B cell (primary cell): Measurements from ENCODE around the gene KCNIP1. TPM values are rescaled to one million over a fixed set of nuclear protein-coding genes. Genes with fewer than 3 reads are reported as not detected.

ENCODE experiments used
- ATAC-seq: fragments of 200-7000 bp; cut with Tn5 transposase; one replicate; pipeline ENCODE4 v1.10.0; 2021; ENCODE audit warnings: low read depth, mild to moderate bottlenecking, moderate number of reproducible peaks, moderate library complexity
- CTCF ChIA-PET: fragments of 350-600 bp; sonication (Branson Sonifier 250); formaldehyde crosslinking; loops from one replicate; lab custom pipeline; 2021; ENCODE audit warnings: antibody characterized with exemption, inconsistent platforms; lab: Charles Lee
- POLR2A ChIA-PET: fragments of 350-600 bp; sonication (Branson Sonifier 250); formaldehyde crosslinking; loops from one replicate; lab custom pipeline; 2021; ENCODE audit warnings: antibody characterized with exemption; lab: Charles Lee
- DNase-seq: peaks from one replicate; pipeline ENCODE4 v3.0.0; 2013
- H2AFZ ChIP-seq: 2 replicates; pipeline ENCODE4 v1.6.1; 2012; ENCODE audit warnings: mild to moderate bottlenecking, low read depth, low read length; ENCODE audit not compliant: insufficient read depth, poor library complexity, severe bottlenecking
- H3K27ac ChIP-seq, 2 donors: 1 replicate in 1 of 2; 2 replicates in 1 of 2; pipeline ENCODE4 v1.5.1; 2012 to 2013; ENCODE audit warnings: low read length in 2 of 2, mild to moderate bottlenecking in 2 of 2, moderate library complexity in 1 of 2
- H3K27me3 ChIP-seq, 4 experiments: fragments of 200-600 bp in 1 of 4; sonication (generic) in 1 of 4; replicated peaks in 1 of 4; 1 replicate in 2 of 4; 2 replicates in 2 of 4; pipeline versions ENCODE4 v1.6.1 to v1.7.0; 2013 to 2016; ENCODE audit warnings: low read length in 3 of 4, mild to moderate bottlenecking in 2 of 4, mixed read lengths in 1 of 4, moderate library complexity in 1 of 4; ENCODE audit not compliant: insufficient read depth in 4 of 4, control insufficient read depth in 3 of 4; ENCODE audit errors: control extremely low read depth in 1 of 4
- H3K36me3 ChIP-seq, 2 experiments: replicated peaks in 1 of 2; 1 replicate in 1 of 2; 2 replicates in 1 of 2; pipeline versions ENCODE4 v1.6.1 to v1.7.1; 2013; ENCODE audit warnings: low read length in 1 of 2; ENCODE audit not compliant: insufficient read depth in 2 of 2, control insufficient read depth in 1 of 2; ENCODE audit errors: control extremely low read depth in 1 of 2, extremely low read depth in 1 of 2
- H3K4me1 ChIP-seq, 2 donors: fragments of 200-600 bp in 1 of 2; sonication (generic) in 1 of 2; 1 replicate in 1 of 2; 2 replicates in 1 of 2; pipeline versions ENCODE4 v1.5.1 to v1.6.1; 2013 to 2017; ENCODE audit warnings: low read length in 2 of 2; ENCODE audit not compliant: control insufficient read depth in 2 of 2, insufficient read depth in 2 of 2
- H3K4me2 ChIP-seq: replicated peaks from 2 replicates; pipeline ENCODE3; 2012; ENCODE audit warnings: mild to moderate bottlenecking, low read depth, low read length; ENCODE audit not compliant: poor library complexity, severe bottlenecking
- H3K4me3 ChIP-seq, 5 experiments: fragments of 200-600 bp in 1 of 5; sonication (generic) in 1 of 5; 1 replicate in 3 of 5; 2 replicates in 2 of 5; pipeline versions ENCODE4 v1.5.1 to v1.7.0; 2011 to 2016; ENCODE audit warnings: low read length in 4 of 5, mild to moderate bottlenecking in 4 of 5, low read depth in 2 of 5, control low read depth in 1 of 5, moderate library complexity in 1 of 5; ENCODE audit not compliant: insufficient read depth in 1 of 5; ENCODE audit errors: control extremely low read depth in 1 of 5, extremely low read depth in 1 of 5
- H3K79me2 ChIP-seq: fragments of 200-600 bp; sonication (generic); one replicate; pipeline ENCODE4 v1.6.0; 2016; ENCODE audit warnings: low read length; ENCODE audit not compliant: control insufficient read depth, insufficient read depth
- H3K9ac ChIP-seq: fragments of 200-600 bp; sonication (generic); 2 replicates; pipeline ENCODE4 v1.6.1; 2017; ENCODE audit warnings: mild to moderate bottlenecking, low read length, moderate library complexity
- H3K9me3 ChIP-seq, 3 donors: one replicate each; pipeline versions ENCODE4 v1.6.1 to v1.7.1; 2013; ENCODE audit warnings: low read length in 2 of 3; ENCODE audit not compliant: control insufficient read depth in 2 of 3, insufficient read depth in 1 of 3; ENCODE audit errors: control extremely low read depth in 1 of 3
- H4K20me1 ChIP-seq: 2 replicates; pipeline ENCODE4 v1.6.0; 2012; ENCODE audit warnings: mild to moderate bottlenecking, low read length; ENCODE audit not compliant: insufficient read depth, control insufficient read depth, poor library complexity, severe bottlenecking
- H3K27ac Mint-ChIP-seq: one replicate; pipeline ENCODE4 v1.8.0; 2021; ENCODE audit warnings: mixed read lengths
- H3K27me3 Mint-ChIP-seq: one replicate; pipeline ENCODE4 v1.8.0; 2021; ENCODE audit warnings: mixed read lengths
- H3K4me1 Mint-ChIP-seq: one replicate; pipeline ENCODE4 v1.8.0; 2021; ENCODE audit warnings: mixed read lengths
- H3K4me3 Mint-ChIP-seq: one replicate; pipeline ENCODE4 v1.8.0; 2021; ENCODE audit warnings: mixed read lengths
- H3K9me3 Mint-ChIP-seq: one replicate; pipeline ENCODE4 v1.8.0; 2022; ENCODE audit warnings: mixed read lengths; ENCODE audit not compliant: insufficient read depth
- EZH2 ChIP-seq: IDR thresholded peaks from 2 replicates; pipeline ENCODE4 v1.6.1; 2012; ENCODE audit warnings: borderline replicate concordance, low read depth, mild to moderate bottlenecking, moderate library complexity, low read length; ENCODE audit not compliant: insufficient read depth, poor library complexity, severe bottlenecking
- WGBS: methylation state at CpG from one replicate; pipeline ENCODE4 v1.1.5; 2013; ENCODE audit warnings: missing lambda C conversion rate; ENCODE audit not compliant: insufficient coverage; 5-methylcytosine and 5-hydroxymethylcytosine counted together
- intact Hi-C: fragments of 100-400 bp; cut with micrococcal nuclease; formaldehyde crosslinking; loops from one replicate; pipeline ENCODE4 v1.10.0; 2022
- polyA plus RNA-seq: library from polyadenylated mRNA; depleted of rRNA; stranded (reverse); fragments of >200 nt; gene quantifications from 2 replicates; pipeline ENCODE4 v1.2.3, GENCODE V29; 2012
- total RNA-seq, 2 donors: library from RNA; stranded (reverse); fragments of 120-200 nt in 1 of 2; gene quantifications; 1 replicate in 1 of 2; 2 replicates in 1 of 2; pipeline versions ENCODE4 v1.2.3 to v1.2.4, GENCODE V29; 2013 to 2022
- TF ChIP-seq, protein P1 (sequence below): fragments of 200-600 bp; IDR thresholded peaks from one replicate; pipeline ENCODE4 v1.8.0; 2022; ENCODE audit warnings: antibody characterized with exemption, mild to moderate bottlenecking

The KCNIP1 gene
- total and polyA plus RNA-seq, 2 donors (not counting 1 experiment from before 2014, with no cell fraction given): not detected

DNA sequence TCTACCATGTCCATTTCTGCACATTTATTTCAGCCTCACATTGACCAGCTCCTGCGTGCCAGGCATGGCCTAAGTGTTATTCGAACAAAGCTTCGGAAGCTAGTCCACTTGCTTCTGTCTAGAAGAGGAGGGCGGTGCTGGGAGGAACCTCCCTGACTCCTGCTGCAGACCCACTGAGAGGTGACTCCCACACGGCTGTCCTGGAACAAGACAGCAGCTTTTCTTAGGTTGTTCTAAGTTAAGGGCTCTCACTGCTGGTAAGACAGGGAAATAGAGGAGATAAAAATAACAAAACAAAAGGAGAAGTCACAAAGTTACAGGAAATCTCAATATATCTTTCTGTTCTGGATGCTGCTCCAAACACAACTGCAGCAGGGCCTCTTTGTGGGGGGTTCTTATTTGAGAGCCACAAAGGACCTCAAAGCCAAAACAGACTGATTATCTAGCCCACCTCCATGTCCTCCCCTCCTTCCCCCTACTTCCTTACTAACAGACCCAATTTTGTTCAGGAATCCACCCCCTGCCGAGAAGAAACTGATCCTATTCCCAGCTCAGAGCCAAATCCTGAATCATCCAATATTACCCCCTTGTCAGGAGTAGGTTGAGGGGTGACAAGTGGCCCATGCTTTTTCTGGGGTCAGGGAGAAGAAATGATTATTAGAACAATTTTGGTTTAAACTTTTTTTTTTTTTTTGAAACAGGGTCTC, 28.4 kb upstream of the KCNIP1 start:
- Histone ChIP-seq H4K20me1 (no peaks in the 10 kb centered on the region), H3K9ac (no peak overlapping the region), H3K4me3 (no peak overlapping the region), H3K79me2 (no peaks in the 10 kb centered on the region), H3K4me1 (no peaks in the 10 kb centered on the region), H3K4me2 (no peak overlapping the region), H2AFZ (no peak overlapping the region), H3K27me3 (peaks cover 0 to 5% (median 0%) of the 10 kb centered on the region in 4 experiments), H3K27ac (no peak overlapping the region), H3K9me3 (peaks cover 0 to 7% (median 0%) of the 10 kb centered on the region in 3 donors), H3K36me3 (no peaks in the 10 kb centered on the region)
- CTCF ChIA-PET: no interaction called here
- H3K4me1 Mint-ChIP-seq: no peaks in the 10 kb centered on the region
- no peak for TF ChIP-seq EZH2
- TF ChIP-seq, protein P1, sequence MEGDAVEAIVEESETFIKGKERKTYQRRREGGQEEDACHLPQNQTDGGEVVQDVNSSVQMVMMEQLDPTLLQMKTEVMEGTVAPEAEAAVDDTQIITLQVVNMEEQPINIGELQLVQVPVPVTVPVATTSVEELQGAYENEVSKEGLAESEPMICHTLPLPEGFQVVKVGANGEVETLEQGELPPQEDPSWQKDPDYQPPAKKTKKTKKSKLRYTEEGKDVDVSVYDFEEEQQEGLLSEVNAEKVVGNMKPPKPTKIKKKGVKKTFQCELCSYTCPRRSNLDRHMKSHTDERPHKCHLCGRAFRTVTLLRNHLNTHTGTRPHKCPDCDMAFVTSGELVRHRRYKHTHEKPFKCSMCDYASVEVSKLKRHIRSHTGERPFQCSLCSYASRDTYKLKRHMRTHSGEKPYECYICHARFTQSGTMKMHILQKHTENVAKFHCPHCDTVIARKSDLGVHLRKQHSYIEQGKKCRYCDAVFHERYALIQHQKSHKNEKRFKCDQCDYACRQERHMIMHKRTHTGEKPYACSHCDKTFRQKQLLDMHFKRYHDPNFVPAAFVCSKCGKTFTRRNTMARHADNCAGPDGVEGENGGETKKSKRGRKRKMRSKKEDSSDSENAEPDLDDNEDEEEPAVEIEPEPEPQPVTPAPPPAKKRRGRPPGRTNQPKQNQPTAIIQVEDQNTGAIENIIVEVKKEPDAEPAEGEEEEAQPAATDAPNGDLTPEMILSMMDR: no peak
- H3K9me3 Mint-ChIP-seq: no peaks in the 10 kb centered on the region
- H3K4me3 Mint-ChIP-seq: no peak overlapping the region
- POLR2A ChIA-PET: no interaction called here
- ATAC-seq: no peak
- no peak overlapping the region for H3K27ac Mint-ChIP-seq
- H3K27me3 Mint-ChIP-seq: peaks cover 14% of the 10 kb centered on the region
- 17% methylated on average over 1 of the region's 6 CpGs for WGBS
- DNase-seq: no peak
- intact Hi-C loops: no loop called here

GRCh38 chr5:170476704-170477103, 27.1 kb upstream of the KCNIP1 start:
- Mint-ChIP-seq H3K27ac (no peak overlapping the region), H3K4me3 (no peak overlapping the region), H3K27me3 (peaks cover 12% of the 10 kb centered on the region), H3K9me3 (no peaks in the 10 kb centered on the region), H3K4me1 (no peaks in the 10 kb centered on the region)
- Histone ChIP-seq H3K4me1 (no peaks in the 10 kb centered on the region), H3K27ac (no peak overlapping the region), H3K4me3 (no peak overlapping the region), H3K9ac (no peak overlapping the region), H3K4me2 (no peak overlapping the region), H3K27me3 (peaks cover 0 to 7% (median 0%) of the 10 kb centered on the region in 4 experiments), H3K36me3 (no peaks in the 10 kb centered on the region), H3K79me2 (no peaks in the 10 kb centered on the region), H3K9me3 (peaks cover 0 to 7% (median 0%) of the 10 kb centered on the region in 3 donors), H2AFZ (no peak overlapping the region), H4K20me1 (no peaks in the 10 kb centered on the region)
- intact Hi-C loops: no loop called here
- TF ChIP-seq, protein P1: no peak
- no peak for TF ChIP-seq EZH2
- DNase-seq: no peak
- no peak for ATAC-seq
- CTCF ChIA-PET: no interaction called here
- POLR2A ChIA-PET: no interaction called here
- 100% methylated on average over 1 of the region's 3 CpGs for WGBS
